NCI-H1417 treated with DMSO at 0.1 percent for 48 hours (cell line): ENCODE measurements around the gene KLHL20.
"Not testable (repeated sequence)": the region's sequence is repeated elsewhere in the genome, so short reads cannot be mapped to it uniquely, and the experiment has no call there.

Experiments
- DNase-seq: peaks from one replicate; lab custom pipeline; 2025; lab: John Stamatoyannopoulos, UW

The KLHL20 gene

GRCh38 chr1:173749137-173749536 lies 34.4 kb downstream of the KLHL20 start:
- DNase-seq: no peak

- no peak for DNase-seq
These were observed 39.0 kb downstream of the KLHL20 start for GRCh38 chr1:173753830-173754229.

- DNase-seq: no peak
These were observed 42.9 kb downstream of the KLHL20 start for GRCh38 chr1:173757666-173758065.

- DNase-seq: no peak
These were observed 43.3 kb downstream of the KLHL20 start for GRCh38 chr1:173758110-173758509.

GRCh38 chr1:173758980-173759379 lies 44.2 kb downstream of the KLHL20 start:
- DNase-seq: no peak

- DNase-seq: not testable (repeated sequence)
These were observed 49.5 kb downstream of the KLHL20 start for GRCh38 chr1:173764331-173764730.

GRCh38 chr1:173768206-173768605 lies 53.4 kb downstream of the KLHL20 start:
- DNase-seq: no peak

GRCh38 chr1:173768827-173769226 lies 54.0 kb downstream of the KLHL20 start:
- no peak for DNase-seq

- not testable (repeated sequence) for DNase-seq
These were observed 55.5 kb downstream of the KLHL20 start for GRCh38 chr1:173770330-173770729.

GRCh38 chr1:173771560-173771959 lies 56.8 kb downstream of the KLHL20 start:
- no peak for DNase-seq

GRCh38 chr1:173775578-173776226 lies 60.9 kb downstream of the KLHL20 start:
- no peak for DNase-seq

GRCh38 chr1:173779936-173780335 lies 65.2 kb downstream of the KLHL20 start:
- DNase-seq: no peak

GRCh38 chr1:173784997-173785396 lies 70.2 kb downstream of the KLHL20 start:
- DNase-seq: no peak

- DNase-seq: no peak
These were observed 75.1 kb downstream of the KLHL20 start for GRCh38 chr1:173789841-173790240.

- no peak for DNase-seq
These were observed 83.3 kb downstream of the KLHL20 start for GRCh38 chr1:173798078-173798477.

GRCh38 chr1:173799995-173800394 lies 85.2 kb downstream of the KLHL20 start:
- DNase-seq: not testable (repeated sequence)

- no peak for DNase-seq
These were observed 88.2 kb downstream of the KLHL20 start for GRCh38 chr1:173802961-173803360.

GRCh38 chr1:173813654-173814053 lies 98.9 kb downstream of the KLHL20 start:
- not testable (repeated sequence) for DNase-seq

GRCh38 chr1:173818459-173818858 lies 103.7 kb downstream of the KLHL20 start:
- no peak for DNase-seq

GRCh38 chr1:173821680-173822079 lies 106.9 kb downstream of the KLHL20 start:
- no peak for DNase-seq

- DNase-seq: no peak
These were observed 109.1 kb downstream of the KLHL20 start for GRCh38 chr1:173823781-173824314.

GRCh38 chr1:173824315-173825081 lies 109.7 kb downstream of the KLHL20 start, which contains the start of the genes CENPL and DARS2:
TSS of gene CENPL (minus strand) at chr1:173824883. CDS start at chr1:173811299, 13,584 bp downstream.
TSS of gene DARS2 (plus strand) at chr1:173824673. CDS start at chr1:173825230, 557 bp downstream.
- DNase-seq: peak; percentile 95

- no peak for DNase-seq
These were observed 112.8 kb downstream of the KLHL20 start for GRCh38 chr1:173827611-173828010.
